C4-2B (cell line): ENCODE measurements around the gene ABL2.
"Not testable (repeated sequence)": the region's sequence is repeated elsewhere in the genome, so short reads cannot be mapped to it uniquely, and the experiment has no call there.

ENCODE experiments used
- H3K27ac ChIP-seq: fragments of 450-650 bp; 2 replicates; pipeline ENCODE4 v1.5.1; 2017
- ZFX ChIP-seq: fragments of 450-650 bp; IDR thresholded peaks from 2 replicates; pipeline ENCODE4 v1.6.1; 2017
- TF ChIP-seq, protein P1 (sequence below): fragments of 450-650 bp; conservative IDR thresholded peaks from 2 replicates; pipeline ENCODE4 v1.5.1; 2017; ENCODE audit warnings: mild to moderate bottlenecking

The ABL2 gene

DNA sequence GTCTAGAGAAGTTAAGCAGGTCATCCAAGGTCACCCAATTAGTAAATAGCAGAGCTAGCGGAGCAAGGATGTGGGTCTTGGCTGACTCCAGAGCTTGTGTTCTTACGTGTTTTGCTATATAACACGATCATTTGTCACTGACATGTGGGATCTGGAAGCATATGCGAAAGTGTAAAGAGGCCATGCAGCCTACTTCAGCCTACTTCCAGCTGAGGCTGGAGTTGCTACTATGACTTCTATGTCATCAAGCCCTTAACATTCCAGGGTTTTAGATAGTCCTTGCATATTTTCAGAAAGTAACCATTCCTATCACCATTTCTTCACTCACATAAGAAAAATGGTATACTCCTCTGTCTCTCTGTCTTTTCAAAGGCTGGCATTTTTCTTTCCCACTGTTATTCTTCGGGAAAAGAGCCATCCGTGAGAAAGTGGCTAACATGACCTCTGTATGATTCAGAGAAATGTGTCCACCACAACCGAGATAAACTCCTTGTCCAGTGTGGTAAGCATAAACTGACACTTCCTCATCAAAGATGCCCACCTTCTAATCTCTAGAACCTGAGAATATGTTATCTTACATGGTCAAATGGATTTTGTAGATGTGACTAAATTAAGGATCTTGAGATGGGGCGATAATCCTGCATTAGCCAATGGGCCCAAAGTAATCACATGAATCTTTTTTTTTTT, 24.0 kb upstream of the ABL2 start:
- H3K27ac ChIP-seq, result no peak overlapping the region
- TF ChIP-seq, protein P1, sequence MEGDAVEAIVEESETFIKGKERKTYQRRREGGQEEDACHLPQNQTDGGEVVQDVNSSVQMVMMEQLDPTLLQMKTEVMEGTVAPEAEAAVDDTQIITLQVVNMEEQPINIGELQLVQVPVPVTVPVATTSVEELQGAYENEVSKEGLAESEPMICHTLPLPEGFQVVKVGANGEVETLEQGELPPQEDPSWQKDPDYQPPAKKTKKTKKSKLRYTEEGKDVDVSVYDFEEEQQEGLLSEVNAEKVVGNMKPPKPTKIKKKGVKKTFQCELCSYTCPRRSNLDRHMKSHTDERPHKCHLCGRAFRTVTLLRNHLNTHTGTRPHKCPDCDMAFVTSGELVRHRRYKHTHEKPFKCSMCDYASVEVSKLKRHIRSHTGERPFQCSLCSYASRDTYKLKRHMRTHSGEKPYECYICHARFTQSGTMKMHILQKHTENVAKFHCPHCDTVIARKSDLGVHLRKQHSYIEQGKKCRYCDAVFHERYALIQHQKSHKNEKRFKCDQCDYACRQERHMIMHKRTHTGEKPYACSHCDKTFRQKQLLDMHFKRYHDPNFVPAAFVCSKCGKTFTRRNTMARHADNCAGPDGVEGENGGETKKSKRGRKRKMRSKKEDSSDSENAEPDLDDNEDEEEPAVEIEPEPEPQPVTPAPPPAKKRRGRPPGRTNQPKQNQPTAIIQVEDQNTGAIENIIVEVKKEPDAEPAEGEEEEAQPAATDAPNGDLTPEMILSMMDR, result no peak
- TF ChIP-seq ZFX, result no peak

DNA sequence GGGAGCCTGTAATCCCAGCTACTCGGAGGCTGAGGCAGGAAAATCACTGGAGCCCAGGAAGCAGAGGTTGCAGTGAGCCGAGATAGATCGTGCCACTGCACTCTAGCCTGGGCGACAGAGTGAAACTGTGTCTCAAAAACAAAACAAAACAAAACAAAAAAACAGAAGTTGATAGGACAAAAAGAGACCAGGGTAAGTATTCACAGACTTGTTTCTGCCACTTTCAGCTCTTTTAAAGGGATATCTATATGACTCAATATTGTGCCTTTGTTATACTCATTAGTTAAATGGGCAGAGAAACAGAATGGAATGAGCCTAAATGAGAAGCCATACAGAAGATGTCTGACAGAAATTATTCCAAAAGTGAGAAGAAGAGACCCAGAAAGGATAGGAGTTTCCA, 23.1 kb upstream of the ABL2 start:
- TF ChIP-seq ZFX, result no peak
- TF ChIP-seq, protein P1, result no peak
- H3K27ac ChIP-seq, result no peak overlapping the region

DNA sequence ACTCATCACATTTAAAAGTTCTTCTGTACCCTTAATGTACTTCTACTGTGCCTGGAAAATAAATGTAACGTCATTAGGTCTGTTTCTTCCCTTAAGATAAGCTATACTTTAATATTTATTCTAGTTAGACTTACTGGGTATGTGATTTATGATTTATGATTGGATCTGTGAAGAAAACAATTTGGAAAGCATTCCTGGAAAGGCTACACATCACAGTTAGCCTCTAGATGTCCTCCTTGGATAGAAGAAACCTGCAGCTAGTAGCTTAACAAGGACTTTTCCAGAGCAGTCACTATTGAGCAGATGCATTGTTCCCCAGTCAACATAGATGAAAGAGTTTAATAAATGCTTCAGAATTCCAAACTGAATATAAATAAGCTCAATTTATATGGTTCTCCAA, 22.2 kb upstream of the ABL2 start:
- TF ChIP-seq ZFX, result no peak
- TF ChIP-seq, protein P1, result peak; percentile 63
- no peak overlapping the region for H3K27ac ChIP-seq

DNA sequence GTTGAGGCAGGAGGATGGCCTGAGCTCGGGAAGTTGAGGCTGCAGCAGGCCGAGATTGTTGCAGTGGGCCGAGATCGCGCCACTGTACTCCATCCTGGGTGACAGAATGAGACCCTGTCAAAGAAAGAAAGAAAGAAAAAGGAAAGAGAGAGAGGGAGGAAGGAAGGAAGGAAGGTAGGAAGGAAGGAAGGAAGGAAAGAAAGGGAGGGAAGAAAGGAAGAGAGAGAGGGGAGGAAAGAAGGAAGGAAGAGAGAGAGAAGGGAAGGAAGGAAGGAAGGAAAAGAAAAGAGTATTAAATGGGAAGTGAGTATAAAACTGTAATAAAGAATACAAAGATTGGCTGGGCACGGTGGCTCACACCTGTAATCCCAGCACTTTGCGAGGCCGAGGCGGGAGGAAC, 18.4 kb upstream of the ABL2 start:
- TF ChIP-seq ZFX, result no peak
- TF ChIP-seq, protein P1, result no peak
- H3K27ac ChIP-seq, result no peak overlapping the region

DNA sequence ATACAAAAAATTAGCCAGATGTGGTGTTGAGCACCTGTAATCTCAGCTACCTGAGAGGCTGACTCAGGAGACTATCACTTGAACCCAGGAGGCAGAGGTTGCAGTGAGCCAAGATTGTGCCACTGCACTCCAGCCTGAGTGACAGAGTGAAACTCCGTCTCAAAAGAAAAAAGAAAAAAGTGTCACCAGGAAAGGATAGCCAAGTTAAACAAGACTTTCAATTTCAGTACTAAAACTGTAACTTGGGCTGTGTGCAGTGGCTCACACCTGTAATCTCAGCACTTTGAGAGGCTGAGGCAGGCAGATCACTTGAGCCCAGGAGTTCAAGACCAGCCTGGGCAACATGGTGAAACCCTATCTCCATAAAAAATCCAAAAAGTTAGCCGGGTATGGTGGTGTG, 15.9 kb upstream of the ABL2 start:
- not testable (repeated sequence) for H3K27ac ChIP-seq

DNA sequence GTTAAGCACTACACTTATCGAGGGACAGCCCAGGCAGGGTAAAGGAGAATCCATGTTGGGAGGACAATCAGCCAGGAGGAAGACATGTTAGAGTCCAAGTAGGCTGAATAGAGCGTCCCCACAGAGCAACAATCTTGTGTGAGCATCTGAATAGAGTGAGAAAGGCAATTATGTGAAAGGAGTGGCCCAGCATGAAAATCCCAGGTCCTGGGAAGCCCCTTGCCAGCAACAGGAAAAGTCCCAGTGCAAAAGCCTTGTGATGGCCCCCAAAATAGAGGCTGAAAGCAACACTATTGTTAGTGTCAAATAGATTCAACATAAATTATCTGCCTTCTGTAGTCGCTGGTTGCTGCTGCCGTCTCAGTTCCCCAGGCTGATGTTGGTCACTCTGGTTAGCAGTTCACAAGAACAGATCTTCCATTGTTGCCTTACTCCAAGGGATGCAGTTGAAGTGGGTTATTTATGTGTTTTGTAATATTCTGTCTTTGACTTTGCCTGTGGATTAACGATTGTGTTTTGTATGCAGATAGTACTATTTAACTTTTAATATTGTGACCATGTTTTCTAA, 12.1 kb upstream of the ABL2 start:
- TF ChIP-seq, protein P1, result no peak
- TF ChIP-seq ZFX, result no peak
- no peak overlapping the region for H3K27ac ChIP-seq

DNA sequence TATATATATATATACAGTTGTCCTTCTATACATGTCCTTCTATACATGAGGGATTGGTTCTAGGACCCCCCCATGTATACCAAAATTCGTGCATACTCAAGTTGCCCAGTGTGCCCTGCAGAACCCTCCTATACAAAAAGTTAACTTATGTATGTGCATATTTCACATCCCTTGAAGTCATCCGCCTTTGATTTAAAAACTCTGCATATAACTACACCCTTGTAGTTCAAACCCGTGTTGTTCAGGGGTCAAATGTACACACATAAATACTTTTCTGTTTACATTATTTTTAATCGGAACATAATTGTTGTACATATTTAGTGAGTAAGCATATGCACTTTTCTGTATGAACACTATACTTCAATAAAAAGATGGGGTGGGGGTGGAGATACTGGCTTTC, 7.7 kb upstream of the ABL2 start:
- no peak for TF ChIP-seq ZFX
- TF ChIP-seq, protein P1, result no peak
- H3K27ac ChIP-seq, result no peak overlapping the region

DNA sequence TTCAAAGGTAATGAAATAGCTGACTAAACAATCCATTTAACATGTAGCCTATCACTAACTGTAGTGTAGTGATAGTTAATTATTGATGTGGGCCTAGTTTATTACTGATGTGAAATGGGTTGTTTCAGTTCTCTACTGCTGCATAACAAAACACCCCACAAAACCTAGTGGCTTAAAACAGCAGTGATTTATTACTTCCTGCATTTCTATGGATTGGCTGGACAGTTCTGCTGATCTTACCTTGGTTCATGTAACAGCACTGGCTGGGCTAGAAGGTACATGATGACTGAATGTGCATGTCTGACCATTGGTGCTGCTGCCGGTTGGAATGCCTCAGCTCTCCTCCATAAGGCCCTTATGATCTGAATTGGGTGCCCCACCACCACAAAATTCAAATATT, 5.4 kb upstream of the ABL2 start:
- TF ChIP-seq, protein P1, result no peak
- TF ChIP-seq ZFX, result no peak
- H3K27ac ChIP-seq, result no peak overlapping the region
